ENCODE data around the gene ZNF439. TPM values are rescaled to one million over a fixed set of nuclear protein-coding genes. Genes with fewer than 3 reads are reported as not detected.
"Not testable (repeated sequence)": the region's sequence is repeated elsewhere in the genome, so short reads cannot be mapped to it uniquely, and the experiment has no call there.

ZNF439 gene
- total RNA-seq, 1 donor from 2014 or later, result 1.0 TPM

DNA sequence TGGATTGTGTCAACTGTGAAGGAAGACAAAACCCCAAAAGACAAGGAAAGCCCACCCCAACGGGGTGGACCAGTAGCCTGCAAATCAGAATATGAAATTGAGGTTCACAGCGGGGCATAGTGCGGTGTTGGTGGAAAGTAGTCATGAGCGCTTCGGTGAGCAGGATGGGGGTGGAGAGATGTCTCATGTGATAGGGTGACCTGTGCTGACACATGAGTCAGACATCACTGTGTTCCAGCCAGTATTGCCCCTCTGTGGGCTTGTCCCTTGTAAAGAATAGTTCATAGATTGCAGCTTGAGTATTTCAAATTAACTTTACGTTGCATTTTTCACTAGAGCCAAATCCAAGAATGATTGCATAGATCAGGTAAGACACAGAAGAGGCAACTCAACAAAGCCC lies 46.3 kb downstream of the ZNF439 start:
- Mint-ChIP-seq H3K9me3 (ENCODE audit: unreplicated experiment) (peaks cover 33% of the 10 kb centered on the region), H3K27me3 (ENCODE audit: unreplicated experiment) (no peaks in the 10 kb centered on the region), H3K36me3 (ENCODE audit: unreplicated experiment) (peaks cover 52% of the 10 kb centered on the region), H3K4me1 (ENCODE audit: unreplicated experiment) (peaks cover 3% of the 10 kb centered on the region), H3K27ac (ENCODE audit: unreplicated experiment) (no peak overlapping the region), H3K4me3 (ENCODE audit: unreplicated experiment) (no peak overlapping the region)
- DNase-seq (ENCODE audit: extremely low spot score, unreplicated experiment), result no peak
- TF ChIP-seq, protein P1, sequence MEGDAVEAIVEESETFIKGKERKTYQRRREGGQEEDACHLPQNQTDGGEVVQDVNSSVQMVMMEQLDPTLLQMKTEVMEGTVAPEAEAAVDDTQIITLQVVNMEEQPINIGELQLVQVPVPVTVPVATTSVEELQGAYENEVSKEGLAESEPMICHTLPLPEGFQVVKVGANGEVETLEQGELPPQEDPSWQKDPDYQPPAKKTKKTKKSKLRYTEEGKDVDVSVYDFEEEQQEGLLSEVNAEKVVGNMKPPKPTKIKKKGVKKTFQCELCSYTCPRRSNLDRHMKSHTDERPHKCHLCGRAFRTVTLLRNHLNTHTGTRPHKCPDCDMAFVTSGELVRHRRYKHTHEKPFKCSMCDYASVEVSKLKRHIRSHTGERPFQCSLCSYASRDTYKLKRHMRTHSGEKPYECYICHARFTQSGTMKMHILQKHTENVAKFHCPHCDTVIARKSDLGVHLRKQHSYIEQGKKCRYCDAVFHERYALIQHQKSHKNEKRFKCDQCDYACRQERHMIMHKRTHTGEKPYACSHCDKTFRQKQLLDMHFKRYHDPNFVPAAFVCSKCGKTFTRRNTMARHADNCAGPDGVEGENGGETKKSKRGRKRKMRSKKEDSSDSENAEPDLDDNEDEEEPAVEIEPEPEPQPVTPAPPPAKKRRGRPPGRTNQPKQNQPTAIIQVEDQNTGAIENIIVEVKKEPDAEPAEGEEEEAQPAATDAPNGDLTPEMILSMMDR (IDR thresholded peaks at IDR 0.05), result no peak

DNA sequence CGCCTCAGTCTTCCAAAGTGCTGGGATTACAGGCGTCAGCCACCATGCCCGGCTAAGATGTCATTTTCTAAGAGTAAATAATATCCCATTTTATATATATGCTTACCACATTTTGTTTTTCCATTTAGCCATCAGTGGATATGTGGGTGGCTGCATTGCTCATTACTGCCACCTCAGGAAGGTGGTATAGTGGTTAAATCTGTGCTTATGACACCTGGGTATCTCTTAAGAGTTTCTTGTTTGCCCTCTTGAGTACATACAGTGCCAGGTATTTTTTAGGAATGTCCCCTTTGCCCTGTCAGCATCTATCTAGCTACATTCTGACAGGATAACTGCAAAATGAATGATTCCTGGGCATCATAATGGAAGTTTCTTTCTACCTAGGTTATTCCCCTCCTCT lies 53.7 kb downstream of the ZNF439 start:
- no peak overlapping the region for H3K4me3 Mint-ChIP-seq (ENCODE audit: unreplicated experiment)
- no peak for DNase-seq (ENCODE audit: extremely low spot score, unreplicated experiment)
- no peaks in the 10 kb centered on the region for H3K4me1 Mint-ChIP-seq (ENCODE audit: unreplicated experiment)
- no peaks in the 10 kb centered on the region for H3K27me3 Mint-ChIP-seq (ENCODE audit: unreplicated experiment)
- H3K9me3 Mint-ChIP-seq (ENCODE audit: unreplicated experiment), result peaks cover 36% of the 10 kb centered on the region
- TF ChIP-seq, protein P1 (IDR thresholded peaks at IDR 0.05), result no peak
- no peak overlapping the region for H3K27ac Mint-ChIP-seq (ENCODE audit: unreplicated experiment)
- peaks cover 71% of the 10 kb centered on the region for H3K36me3 Mint-ChIP-seq (ENCODE audit: unreplicated experiment)

DNA sequence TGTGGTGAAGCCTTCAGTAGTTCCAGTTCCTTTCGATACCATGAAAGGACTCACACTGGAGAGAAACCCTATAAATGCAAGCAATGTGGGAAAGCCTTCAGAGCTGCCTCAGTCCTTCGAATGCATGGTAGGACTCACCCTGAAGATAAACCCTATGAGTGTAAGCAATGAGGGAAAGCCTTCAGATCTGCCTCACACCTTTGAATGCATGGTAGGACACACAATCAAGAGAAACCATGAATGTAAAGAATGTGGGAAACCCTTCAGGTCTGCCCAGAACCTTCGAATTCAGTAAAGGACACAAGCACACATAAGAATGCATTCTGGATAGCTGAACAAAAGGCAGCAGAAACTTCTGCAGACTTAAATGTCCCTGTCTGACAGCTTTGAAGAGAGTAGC lies 57.4 kb downstream of the ZNF439 start:
- H3K9me3 Mint-ChIP-seq (ENCODE audit: unreplicated experiment), result peaks cover 30% of the 10 kb centered on the region

DNA sequence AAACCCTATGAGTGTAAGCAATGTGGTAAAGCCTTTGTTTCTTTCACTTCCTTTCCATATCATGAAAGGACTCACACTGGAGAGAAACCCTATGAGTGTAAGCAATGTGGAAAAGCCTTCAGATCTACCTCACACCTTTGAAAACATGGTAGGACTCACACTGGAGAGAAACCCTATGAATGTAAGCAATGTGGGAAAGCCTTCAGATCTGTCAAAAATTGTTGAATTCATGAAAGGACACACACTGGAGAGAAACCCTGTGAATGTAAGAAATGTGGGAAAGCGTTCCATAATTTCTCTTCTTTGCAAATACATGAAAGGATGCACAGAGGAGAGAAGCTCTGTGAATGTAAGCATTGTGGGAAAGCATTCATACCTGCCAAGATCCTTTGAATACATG lies 63.4 kb downstream of the ZNF439 start:
- DNase-seq (ENCODE audit: extremely low spot score, unreplicated experiment); H3K27me3 Mint-ChIP-seq (ENCODE audit: unreplicated experiment); H3K4me3 Mint-ChIP-seq (ENCODE audit: unreplicated experiment); H3K27ac Mint-ChIP-seq (ENCODE audit: unreplicated experiment); H3K4me1 Mint-ChIP-seq (ENCODE audit: unreplicated experiment): not testable (repeated sequence)
- Mint-ChIP-seq H3K36me3 (ENCODE audit: unreplicated experiment) (peaks cover 53% of the 10 kb centered on the region), H3K9me3 (ENCODE audit: unreplicated experiment) (peaks cover 22% of the 10 kb centered on the region)

More for the DNA sequence above, 57.4 kb downstream of the ZNF439 start:
- Mint-ChIP-seq H3K4me3 (ENCODE audit: unreplicated experiment) (no peak overlapping the region), H3K36me3 (ENCODE audit: unreplicated experiment) (peaks cover 74% of the 10 kb centered on the region), H3K4me1 (ENCODE audit: unreplicated experiment) (no peaks in the 10 kb centered on the region), H3K27ac (ENCODE audit: unreplicated experiment) (no peak overlapping the region), H3K27me3 (ENCODE audit: unreplicated experiment) (no peaks in the 10 kb centered on the region)
- DNase-seq (ENCODE audit: extremely low spot score, unreplicated experiment), result no peak
- TF ChIP-seq, protein P1 (IDR thresholded peaks at IDR 0.05), result no peak

DNA sequence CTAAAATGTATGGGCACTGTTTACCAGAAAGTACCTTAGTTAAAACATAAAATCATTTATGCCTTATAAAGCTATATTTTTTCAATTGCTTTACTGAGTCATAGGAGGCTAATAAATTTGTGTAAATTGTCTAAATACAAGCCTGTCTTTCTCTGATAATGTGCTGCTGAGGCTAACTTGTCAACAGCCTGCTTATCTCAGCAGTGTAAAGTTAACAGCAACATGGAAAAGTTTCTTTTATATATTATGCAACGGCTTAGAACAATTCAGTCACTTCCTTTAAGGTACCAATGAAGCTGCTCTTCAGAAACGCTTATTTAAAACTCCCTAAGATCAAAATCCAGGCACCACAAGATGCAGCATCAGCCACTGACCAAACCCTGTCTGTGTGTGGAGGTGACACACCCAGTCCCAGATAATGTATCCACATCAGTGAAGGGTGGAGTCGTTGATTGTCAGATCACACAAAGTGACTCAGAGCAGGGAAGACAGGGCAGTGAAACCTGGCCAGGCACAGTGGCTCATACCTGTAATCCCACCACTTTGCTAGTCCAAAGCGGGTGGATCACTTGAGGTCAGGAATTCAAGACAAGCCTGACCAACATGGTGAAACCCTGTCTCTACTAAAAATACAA lies 66.0 kb downstream of the ZNF439 start:
- H3K9me3 Mint-ChIP-seq (ENCODE audit: unreplicated experiment), result peaks cover 22% of the 10 kb centered on the region
- peaks cover 35% of the 10 kb centered on the region for H3K36me3 Mint-ChIP-seq (ENCODE audit: unreplicated experiment)
- not testable (repeated sequence) for H3K4me3 Mint-ChIP-seq (ENCODE audit: unreplicated experiment); H3K27ac Mint-ChIP-seq (ENCODE audit: unreplicated experiment); H3K4me1 Mint-ChIP-seq (ENCODE audit: unreplicated experiment); H3K27me3 Mint-ChIP-seq (ENCODE audit: unreplicated experiment); DNase-seq (ENCODE audit: extremely low spot score, unreplicated experiment)

Other genes starting within 250 kb of the ZNF439 start
- 4.1 and 4.3 TPM in 2 replicates for gene ZNF823, start 109.8 kb upstream of the ZNF439 start, total RNA-seq
- 6.4 and 6.6 TPM in 2 replicates for gene ZNF441, start 81.7 kb upstream of the ZNF439 start, total RNA-seq
- gene ZNF491, start 50.2 kb upstream of the ZNF439 start, total RNA-seq, result 4.4 and 6.2 TPM in 2 replicates
- 12.8 and 13.0 TPM in 2 replicates for gene ZNF440, start 34.5 kb upstream of the ZNF439 start, total RNA-seq
- 11.9 and 14.2 TPM in 2 replicates for gene ZNF69, start 39.1 kb downstream of the ZNF439 start, total RNA-seq
- gene ZNF700, start 76.4 kb downstream of the ZNF439 start, total RNA-seq, result 6.7 and 8.0 TPM in 2 replicates
- gene ZNF763, start 116.3 kb downstream of the ZNF439 start, total RNA-seq, result 2.1 and 4.3 TPM in 2 replicates
- 4.5 and 7.5 TPM in 2 replicates for gene ZNF433, start 187.0 kb downstream of the ZNF439 start, total RNA-seq
- 0.38 TPM in 1 of 2 replicates, not detected in the other for gene ZNF878, start 204.2 kb downstream of the ZNF439 start, total RNA-seq
- 10.2 and 12.7 TPM in 2 replicates for gene ZNF844, start 216.0 kb downstream of the ZNF439 start, total RNA-seq

Data from osteocyte (in vitro differentiated cells).